CD1c-positive myeloid dendritic cell (primary cell): ENCODE results near the gene TCTN1.
"Not testable (repeated sequence)": the region's sequence is repeated elsewhere in the genome, so short reads cannot be mapped to it uniquely, and the experiment has no call there.

ENCODE experiments used
- DNase-seq: peaks from one replicate; pipeline ENCODE4 v3.0.0-alpha.2; 2016; ENCODE audit errors: extremely low spot score

The TCTN1 gene

DNA sequence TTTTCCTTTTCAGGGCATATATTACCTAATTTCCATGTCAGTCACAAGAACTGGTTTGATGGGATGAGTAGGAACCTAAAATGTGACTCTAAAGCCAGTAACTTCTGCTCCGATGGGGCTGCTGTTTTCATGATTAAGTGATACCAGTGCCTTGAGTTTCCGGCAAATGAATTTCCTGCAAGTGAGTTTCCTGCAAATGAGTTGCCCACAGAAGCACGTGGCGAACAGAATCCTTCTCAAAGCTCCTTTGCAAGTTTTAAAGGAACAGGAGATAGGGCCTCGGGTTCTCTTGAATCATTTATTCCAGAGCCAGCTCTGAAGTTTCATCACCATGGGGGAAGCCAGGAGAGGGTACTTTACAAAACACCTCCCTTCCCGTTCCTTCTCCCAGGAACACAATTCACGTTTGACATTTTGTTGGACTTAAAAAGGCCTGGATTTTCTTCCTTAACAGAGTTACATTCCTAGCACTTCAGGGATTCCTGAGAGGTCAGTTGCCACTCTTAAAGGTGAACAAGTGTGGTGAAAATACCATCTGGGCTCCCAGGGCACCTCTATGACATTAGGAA lies 28.6 kb upstream of the TCTN1 start:
- DNase-seq = peak; percentile 69

DNA sequence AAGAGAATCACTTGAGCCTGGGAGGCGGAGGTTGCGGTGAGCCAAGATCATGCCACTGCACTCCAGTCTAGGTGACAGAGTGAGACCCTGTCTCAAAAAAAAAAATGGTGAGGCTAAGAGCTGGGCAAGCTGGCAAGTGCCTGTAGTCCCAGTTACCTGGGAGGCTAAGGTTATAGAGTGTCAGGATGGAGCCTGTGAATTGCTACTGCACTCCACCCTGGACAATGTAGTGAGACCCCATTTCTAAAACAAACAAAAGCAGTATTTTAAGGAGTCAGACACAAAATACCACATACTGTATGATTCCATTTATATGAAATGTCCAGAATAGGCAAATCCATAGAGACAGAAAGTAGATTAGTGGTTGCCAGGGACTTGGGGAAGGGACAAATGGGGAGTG lies 26.8 kb upstream of the TCTN1 start:
- DNase-seq = not testable (repeated sequence)

DNA sequence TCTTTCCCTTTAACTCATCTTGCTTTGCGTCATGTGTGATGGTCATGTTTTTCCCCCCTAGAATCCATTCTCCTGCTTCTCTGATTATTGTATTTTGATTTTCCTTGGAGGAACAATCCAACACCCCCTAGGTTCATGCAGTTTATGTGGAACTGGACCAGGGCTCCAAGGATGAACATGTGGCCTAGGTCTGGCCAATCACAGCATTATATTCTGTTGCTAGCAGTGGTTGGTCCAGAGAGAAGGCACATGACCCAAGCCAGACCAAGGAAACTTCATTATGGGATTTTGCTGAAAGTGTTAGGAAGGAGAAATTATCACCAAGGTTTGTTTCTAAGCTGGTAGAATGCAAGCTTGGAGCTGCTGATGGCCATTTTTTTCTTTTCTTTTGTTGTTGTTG lies 23.9 kb upstream of the TCTN1 start:
- no peak for DNase-seq

DNA sequence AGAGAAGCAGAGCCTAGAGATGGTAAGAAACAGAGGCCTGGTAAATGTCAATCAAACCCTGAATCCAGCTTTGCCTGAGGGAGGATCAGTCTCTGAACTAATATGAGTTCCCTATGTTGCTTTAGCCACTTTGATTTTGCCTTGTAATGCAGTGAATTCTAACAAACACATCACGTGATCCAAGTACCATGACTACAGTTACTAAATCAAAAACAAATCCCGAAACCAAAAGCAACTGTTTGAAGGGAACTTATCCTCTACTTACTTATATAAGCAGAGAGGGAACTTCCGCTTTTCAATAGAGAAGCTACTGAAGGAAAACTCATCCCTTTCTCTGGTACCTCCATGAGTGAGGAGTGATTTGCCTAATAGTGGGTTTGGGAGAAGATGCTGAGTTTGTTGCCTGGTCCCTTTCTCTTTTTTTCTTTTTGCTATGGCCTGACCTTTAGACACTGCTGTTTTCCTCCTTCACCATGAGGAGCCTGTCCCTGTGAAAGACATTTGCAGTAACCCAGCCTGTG lies 23.1 kb upstream of the TCTN1 start:
- peak; percentile 97 for DNase-seq

DNA sequence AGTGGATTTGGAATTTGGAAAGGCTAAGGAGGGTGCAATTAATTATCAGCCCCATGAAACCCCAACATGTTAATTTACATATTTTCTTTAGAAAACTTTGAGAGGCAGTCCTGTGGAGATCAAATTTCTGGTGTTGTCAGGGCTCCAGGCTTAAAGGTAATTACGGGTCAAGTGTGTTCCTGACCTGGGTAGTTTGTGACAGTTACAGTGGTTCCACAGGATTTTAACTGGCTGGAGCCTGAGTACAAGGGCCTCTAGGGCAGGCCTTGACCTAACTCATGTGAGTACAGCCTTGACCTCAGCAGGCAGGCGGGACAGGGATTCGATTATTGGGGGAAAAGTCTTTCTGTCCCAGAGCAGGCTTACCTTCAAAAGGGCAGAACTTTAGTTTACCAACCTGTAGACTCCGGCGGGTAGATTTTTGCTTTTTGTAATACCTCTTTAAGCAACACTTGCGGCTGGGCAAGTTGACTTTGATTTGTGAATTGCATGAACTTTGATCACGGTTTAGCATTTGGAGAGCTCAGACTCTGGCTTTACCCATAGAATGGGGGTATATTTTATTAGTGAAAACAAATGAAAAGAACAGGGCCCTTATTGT lies 22.4 kb upstream of the TCTN1 start:
- DNase-seq = no peak

DNA sequence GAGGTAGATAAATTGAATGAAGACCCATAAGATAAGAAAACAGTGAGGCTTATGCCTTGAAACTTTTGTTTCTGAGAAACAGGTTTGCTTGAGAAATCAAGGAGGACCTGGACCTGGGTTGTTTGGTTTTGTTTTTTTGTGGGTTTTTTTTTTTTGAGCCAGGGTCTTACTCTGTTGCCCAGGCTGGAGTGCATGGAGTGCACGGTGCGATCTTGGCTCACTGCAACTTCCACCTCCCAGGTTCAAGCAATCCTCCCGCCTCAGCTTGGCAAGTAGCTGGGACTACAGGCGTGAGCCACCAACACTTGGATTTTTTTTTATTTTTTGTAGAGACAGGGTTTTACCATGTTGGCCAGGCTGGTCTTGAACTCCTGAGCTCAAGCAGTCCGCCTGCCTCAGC lies 21.9 kb upstream of the TCTN1 start:
- no peak for DNase-seq

DNA sequence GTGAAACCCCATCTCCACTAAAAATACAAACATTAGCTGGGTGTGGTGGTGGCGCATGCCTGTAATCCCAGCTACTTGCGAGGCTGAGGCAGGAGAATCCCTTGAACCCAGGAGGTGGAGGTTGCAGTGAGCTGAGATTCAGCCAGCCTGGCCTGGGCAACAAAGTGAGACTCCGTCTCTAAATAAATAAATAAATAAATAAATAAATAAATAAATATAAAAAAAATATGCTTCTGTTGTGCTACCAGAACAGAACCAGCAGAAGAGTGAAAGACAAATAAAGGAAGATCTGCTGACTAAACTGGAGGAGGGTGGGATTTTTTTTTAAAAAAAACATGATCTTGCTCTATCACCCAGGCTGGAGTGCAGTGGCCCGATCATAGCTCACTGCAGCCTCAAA lies 21.0 kb upstream of the TCTN1 start:
- DNase-seq = not testable (repeated sequence)

DNA sequence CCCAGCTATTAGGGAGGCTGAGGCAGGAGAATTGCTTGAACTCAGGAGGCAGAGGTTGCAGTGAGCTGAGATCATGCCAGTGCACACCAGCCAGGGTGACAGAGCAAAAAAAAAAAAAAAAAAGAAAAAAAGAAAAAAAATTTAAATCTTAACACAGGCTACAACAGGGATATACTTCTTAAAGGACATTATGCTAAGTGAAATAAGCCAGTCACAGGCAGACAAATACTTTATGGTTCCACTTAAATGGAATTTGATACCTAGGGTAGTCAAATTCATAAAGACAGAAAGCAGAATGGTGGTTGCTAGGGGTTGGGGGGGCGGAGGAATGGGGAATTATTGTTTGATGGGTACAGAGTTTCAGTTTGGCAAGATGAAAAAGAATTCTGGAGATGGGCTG lies 16.0 kb upstream of the TCTN1 start:
- DNase-seq = no peak

DNA sequence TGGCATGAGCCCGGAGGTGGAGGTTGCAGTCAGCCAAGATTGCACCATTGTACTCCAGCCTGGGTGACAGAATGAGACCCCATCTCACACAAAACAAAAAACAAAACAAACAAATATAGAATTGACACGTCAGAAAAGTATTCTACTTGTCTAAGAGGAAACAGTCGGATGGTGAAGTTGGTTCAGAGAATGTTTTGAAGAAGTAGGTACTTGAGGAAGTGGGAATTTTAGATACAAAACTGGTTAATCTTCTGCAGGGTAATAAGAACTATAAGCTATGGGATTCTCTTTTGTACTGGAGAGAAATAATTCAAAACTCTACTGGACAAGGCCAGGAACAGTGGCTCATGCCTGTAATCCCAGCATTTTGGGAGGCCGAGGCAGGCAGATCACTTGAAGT lies 14.6 kb upstream of the TCTN1 start:
- peak; percentile 77 for DNase-seq

DNA sequence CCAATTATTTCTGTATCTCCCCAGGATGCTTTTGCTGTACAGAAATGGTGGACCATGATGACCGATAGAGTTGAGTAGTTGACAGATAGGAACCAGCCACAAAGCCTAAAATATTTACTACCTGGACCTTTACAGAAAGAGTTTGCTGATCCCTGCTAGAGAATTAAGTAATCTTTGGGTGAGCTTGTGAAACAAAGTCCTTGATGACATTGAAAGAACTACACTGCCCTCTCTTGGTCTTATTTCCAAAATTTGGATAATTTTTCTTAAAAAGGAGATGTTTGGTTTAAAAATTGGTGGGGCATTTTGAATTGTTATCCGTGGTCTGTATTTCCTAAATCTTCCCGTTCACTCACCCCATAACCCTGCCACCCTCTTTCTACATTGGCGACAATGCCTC lies 13.7 kb upstream of the TCTN1 start:
- DNase-seq = peak; percentile 84

DNA sequence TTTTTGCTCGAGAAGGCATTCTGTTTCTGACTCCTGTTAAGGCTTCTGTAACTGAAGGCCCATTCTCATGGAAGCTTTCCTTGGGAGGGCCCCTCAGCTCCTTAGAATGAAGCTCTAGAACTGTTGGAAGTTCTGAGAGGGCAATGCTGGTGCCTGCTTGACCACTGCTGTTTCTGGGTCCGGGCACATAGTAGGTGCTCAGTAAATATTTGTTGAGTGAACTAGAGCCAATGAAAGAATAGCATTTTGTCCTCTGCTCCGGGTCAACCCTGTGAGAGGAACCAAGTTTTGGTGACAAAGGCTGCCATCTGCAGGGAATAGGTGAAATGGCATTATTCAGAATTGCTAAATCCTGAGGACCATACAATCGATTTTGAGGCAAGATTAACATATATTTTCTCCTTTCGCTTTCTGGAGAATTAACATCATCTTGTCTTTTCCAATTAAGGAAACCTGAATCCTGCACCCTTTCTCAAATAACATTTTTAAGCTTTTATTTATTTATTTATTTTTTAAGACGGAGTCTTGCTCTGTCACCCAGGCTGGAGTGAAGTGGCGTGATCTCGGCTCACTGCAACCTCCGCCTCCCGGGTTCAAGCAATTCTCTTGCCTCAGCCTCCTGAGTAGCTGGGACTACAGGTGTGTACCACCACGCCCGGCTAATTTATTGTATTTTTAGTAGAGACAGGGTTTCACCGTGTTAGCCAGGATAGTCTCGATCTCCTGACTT lies 11.7 kb upstream of the TCTN1 start:
- DNase-seq = peak; percentile 79

DNA sequence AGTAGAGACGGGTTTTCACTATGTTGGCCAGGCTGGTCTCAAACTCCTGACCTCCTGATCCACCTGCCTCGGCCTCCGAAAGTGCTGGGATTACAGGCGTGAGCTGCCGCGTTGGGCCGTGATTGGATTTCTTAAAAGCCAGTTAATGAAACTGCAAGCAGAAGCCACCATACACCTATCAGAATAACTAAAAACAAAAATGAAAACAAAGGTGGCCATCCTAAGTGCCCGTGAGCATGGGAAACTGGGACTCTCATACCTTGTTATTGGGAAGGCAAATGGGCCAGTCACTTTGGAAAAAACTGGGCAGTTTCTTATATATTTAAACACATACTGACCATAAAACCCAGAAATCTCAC lies 7.7 kb upstream of the TCTN1 start:
- DNase-seq = no peak

DNA sequence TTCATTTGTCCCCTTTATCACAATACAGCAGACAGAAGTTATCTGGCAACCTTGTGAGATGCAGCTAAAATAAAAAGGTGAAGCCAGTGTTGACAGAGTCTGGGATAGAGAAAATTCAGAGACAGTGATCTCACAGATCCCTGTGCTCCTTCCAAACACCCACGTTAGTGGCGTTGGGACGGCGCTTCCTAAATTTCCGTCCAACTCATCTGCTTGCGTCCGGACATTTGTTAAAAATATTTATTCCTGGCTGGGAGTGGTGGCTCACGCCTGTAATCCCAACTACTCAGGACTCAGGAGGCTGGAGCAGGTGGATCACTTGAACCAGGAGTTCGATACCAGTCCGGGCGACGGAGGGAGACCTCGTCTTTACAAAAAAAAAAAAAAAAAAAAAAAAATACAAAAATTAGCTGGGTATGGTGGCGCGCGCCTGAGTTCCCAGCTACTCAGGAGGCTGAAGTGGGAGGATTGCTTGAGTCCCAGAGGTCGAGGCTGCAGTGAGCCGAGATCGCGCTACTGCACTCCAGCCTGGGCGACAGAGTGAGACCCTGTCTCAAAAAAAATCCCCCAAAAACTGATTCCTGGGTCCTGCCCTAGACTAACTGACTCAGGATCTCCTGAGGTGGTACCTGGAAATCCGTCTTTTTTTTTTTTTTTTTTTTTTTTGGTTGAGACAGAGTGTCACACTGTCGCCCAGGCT lies 708 bp upstream of the TCTN1 start:
- no peak for DNase-seq

DNA sequence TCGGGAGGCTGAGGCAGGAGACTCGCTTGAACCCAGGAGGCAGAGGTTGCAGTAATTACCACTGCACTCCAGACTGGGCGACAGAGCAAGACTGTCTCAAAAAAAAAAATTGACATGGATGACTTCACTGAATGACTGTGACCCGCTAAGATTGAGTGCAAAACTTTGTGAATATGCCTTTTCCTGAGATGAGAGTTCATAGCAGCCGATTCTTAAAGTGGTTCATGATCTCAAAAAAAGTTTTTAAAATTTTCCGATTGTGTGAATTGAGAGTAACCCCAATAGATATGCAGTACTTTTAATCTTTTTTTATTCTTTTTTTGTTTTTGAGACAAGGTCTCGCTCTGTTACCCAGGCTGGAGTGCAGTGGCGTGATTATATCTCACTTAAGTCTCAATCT lies 1.2 kb downstream of the TCTN1 start:
- DNase-seq = no peak

DNA sequence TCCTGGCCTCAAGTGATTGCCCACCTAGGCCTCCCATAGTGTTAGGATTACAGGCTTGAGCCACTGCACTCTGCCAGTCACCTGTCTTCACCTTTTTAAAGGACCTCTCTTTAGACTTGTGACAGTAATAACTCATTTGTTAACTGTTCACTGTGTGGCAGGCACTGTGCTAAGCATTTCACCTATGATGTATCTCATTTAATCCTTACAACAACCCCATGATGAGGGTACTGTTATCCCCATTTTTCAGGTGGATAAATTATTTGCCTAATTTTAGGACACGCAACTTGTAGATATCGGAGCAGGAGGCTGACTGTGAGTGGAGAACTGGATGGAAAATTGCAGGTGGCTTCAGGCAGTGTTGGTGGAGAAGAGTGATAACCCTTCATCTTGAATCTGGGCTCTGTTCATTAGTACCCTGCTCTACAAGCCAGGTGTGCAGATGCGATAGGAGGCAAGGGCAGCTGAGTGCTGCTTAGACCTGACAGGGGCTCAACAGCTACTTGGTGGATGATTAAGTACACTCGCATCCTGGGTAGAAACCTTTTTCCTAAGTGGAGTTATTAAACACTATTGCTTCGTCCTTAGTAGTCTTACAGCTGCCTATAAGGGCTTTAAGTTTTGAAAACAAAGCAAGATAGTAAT lies 2.7 kb downstream of the TCTN1 start:
- DNase-seq = no peak

DNA sequence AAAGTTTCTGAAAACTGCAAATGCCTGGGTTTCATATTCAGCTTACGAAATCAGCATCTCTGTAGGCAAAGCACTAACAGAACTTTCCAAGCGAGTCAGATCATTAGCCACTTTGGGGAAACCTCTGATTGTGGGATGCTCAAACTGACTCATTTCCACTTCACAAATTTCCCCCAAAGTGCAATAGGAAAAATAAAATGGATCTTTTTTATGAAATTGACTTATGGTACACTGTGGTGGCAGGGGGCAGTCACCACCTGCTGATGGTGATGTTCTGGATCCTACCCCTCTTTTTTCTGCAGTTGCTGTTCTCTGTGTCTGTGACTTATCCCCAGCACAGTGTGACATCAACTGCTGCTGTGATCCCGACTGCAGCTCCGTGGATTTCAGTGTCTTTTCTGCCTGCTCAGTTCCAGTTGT lies 5.6 kb downstream of the TCTN1 start:
- no peak for DNase-seq

DNA sequence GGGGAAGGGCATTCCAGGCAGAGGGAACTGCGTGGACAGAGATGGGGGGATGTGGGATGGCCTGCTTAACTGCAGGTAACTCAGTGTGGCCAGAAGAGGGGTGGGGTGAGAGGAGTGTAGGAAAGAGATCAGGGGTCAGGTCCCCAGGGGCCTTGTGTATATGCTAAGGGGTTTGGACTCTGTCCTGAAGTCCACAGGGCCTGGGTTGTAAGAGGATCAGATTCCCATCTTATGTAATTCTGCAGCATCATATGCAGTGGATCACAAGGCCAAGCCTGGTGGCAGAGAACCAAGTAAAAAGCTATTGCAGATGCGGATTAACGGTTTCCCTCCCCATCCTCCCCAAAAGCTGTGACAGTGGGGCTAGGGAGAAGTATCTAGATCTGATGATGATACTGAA lies 8.7 kb downstream of the TCTN1 start:
- no peak for DNase-seq

DNA sequence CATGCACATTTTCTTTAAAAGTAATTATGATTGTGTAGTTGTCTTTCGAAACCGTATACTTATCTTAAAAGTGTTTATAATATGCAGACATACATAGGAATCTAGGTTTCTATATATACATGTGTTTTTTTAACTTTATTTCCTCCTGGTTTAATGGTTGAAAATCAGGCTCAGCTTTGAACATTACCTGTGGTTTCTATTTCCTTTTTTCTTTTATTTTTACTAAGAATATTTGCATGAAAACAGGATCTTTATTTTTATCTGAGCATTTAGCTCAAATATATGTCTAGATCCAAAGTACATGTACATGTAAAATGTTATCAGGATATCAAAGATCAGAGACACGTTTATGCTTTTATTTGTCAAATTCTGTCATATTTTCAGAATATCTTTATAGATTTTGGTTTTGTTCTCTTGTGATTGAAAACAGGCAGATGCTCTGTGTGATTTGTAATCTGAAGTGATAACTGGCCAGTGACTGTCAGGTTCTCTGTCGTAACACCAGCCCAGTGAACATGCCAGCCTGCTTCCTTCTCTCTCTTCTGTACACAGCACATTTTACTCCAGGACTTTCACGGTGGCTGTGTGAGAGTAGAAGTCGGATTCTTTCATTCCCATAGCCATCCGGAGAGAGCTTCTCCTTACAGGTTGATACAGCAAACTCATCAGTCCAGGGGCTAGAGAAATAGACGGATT lies 13.7 kb downstream of the TCTN1 start:
- no peak for DNase-seq

DNA sequence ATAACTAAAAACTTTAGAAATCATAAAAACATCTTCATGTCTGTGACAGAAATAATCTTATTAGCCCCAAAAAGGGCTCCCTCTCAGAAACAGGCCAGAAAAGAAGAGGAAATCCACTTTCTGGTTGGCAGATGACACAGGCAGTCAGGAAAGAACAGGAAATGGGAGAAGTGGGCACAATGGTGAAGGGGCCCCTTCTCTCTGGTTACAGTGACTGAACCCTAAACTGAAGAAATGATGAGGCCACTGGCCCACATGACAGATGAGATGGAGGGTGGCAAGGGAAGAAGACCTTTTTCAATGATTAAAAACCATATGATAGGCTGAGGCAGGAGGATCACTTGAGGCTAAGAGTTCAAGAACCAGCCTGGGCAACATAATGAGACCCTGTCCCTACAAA lies 21.1 kb downstream of the TCTN1 start:
- DNase-seq = no peak

DNA sequence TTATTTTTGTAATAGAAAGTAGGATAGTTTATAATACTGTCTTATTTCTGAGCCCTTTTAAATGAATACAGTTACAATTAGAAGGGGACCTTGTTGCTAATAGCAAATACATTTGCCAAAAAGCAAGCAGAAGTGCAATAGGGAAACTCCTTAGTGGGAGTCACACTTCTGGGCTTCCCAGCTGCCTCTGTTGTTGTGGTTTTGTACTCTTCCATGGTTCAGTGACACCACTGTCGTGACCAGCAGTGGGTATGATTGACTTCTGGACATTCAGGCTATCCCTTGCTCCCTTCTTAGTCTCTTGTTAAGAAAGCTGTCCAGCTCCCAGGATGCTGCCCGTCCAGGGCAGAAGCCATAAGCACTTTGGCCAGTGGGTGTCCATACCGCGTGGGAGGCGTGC lies 22.6 kb downstream of the TCTN1 start:
- peak; percentile 47 for DNase-seq

DNA sequence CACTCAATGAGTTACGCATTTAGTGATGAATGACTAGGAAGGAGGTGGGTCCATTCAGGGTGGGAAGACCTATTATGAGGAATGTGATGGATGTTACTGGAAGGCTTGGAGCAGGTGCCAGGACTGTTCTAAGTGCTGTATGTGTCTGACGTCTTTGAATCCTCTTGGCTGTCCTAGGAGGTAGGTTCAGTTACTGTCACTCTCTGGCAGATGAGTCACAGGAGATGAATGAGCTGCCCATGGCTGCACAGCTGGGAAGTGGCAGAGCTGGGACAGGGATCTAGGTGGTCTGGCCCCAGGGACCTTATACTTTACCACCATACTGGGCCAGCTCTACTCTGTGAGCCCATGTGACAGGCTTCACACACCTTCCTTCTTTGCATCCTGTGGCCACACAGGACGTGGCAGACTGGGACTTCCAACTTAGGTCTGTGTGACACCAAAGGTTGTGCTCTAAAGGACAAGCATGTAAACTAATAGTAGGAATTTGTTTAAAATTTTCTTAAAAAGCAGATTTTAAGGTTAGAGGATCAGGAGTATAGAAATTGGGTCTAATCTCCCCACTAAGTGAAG lies 24.0 kb downstream of the TCTN1 start:
- no peak for DNase-seq
